H1 (cell line): ENCODE measurements around the gene DEPP1. TPM values are rescaled to one million over a fixed set of nuclear protein-coding genes. Genes with fewer than 3 reads are reported as not detected.

ENCODE experiments used
- polyA plus RNA-seq, 7 experiments: library from polyadenylated mRNA; depleted of rRNA in 3 of 7; stranded (reverse) in 5 of 7; unstranded in 2 of 7; fragments of >200 nt in 5 of 7; fragments of 200-250 nt in 2 of 7; gene quantifications; 1 replicate in 5 of 7; 2 replicates in 1 of 7; 4 replicates in 1 of 7; pipeline versions ENCODE4 v1.2.1 to v1.2.3, GENCODE V29; 2011 to 2013; ENCODE audit warnings: missing spikeins in 2 of 7, mixed read lengths in 2 of 7
- total RNA-seq: library from RNA; stranded (reverse); fragmentation: NEBNext Ultra II Directional; extraction: Animal tissue kit (Norgen Biotek cat#: 25700); gene quantifications from 2 replicates; pipeline ENCODE4 v1.2.1, GENCODE V29; 2021

DEPP1 gene
- total and polyA plus RNA-seq, 2 of the 8 experiments (the other 6 are each of a cell fraction or from before 2014, with no cell fraction given): 0.67 to 4.5 TPM

Other genes starting within 250 kb of the DEPP1 start
- not detected in 2 replicates for gene TMEM72, start 67.5 kb downstream of the DEPP1 start, total RNA-seq
- gene TMEM72, start 67.5 kb downstream of the DEPP1 start, polyA plus RNA-seq (2011; rRNA removed): not detected in 2 replicates
- 12.3 and 14.5 TPM in 2 replicates for gene RASSF4, start 19.0 kb downstream of the DEPP1 start, total RNA-seq
- gene RASSF4, start 19.0 kb downstream of the DEPP1 start, polyA plus RNA-seq (2011; rRNA removed): 14.3 and 16.1 TPM in 2 replicates
- 42.5 and 45.2 TPM in 2 replicates for gene ZNF22, start 22.1 kb upstream of the DEPP1 start, total RNA-seq
- 9.6 and 18.2 TPM in 2 replicates for gene ZNF22, start 22.1 kb upstream of the DEPP1 start, polyA plus RNA-seq (2011; rRNA removed)